Activated T-cell treated with anti-CD3 and anti-CD28 coated beads, Interleukin-2, amount 50 U/mL, for 24 hours (primary cell): ENCODE measurements around the gene PXYLP1.

Experiments
- DNase-seq: peaks from one replicate; pipeline ENCODE4 v3.0.0-alpha.2; 2020
- H3K27ac Mint-ChIP-seq: 2 replicates; pipeline ENCODE4 v1.8.0; 2020; ENCODE audit warnings: mild to moderate bottlenecking, mixed read lengths
- H3K27me3 Mint-ChIP-seq: 2 replicates; pipeline ENCODE4 v1.8.0; 2020; ENCODE audit warnings: mixed read lengths
- H3K36me3 Mint-ChIP-seq: 2 replicates; pipeline ENCODE4 v1.8.0; 2020; ENCODE audit warnings: low read depth, mixed read lengths
- H3K4me1 Mint-ChIP-seq: 2 replicates; pipeline ENCODE4 v1.8.0; 2020; ENCODE audit warnings: low read depth, mixed read lengths
- H3K4me3 Mint-ChIP-seq: 2 replicates; pipeline ENCODE4 v1.8.0; 2020; ENCODE audit warnings: mild to moderate bottlenecking, moderate library complexity, mixed read lengths
- H3K9me3 Mint-ChIP-seq: 2 replicates; pipeline ENCODE4 v1.8.0; 2020; ENCODE audit warnings: mixed read lengths

The PXYLP1 gene

DNA sequence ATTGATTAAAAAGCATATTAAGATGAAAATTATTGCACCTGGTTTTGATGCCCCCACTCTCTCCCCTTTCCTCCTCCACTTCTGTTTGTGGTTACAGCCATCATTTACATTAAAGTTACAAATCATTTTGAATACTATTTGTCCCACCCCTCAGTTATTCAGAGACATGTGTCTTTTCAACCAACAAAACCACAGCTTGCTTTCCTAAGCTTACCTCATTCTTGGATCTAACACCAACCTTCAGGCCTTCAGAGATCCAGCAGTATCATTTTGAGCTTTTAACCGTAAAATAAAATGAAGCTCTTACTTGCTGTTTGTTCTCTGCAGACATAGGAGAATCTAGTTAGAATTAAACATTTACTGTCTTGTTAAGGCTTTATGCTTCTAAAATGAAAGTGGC is 4.7 kb downstream of the PXYLP1 start:
- Mint-ChIP-seq H3K36me3 (peaks cover 31% of the 10 kb centered on the region), H3K4me3 (no peak overlapping the region), H3K4me1 (peaks cover 78% of the 10 kb centered on the region), H3K9me3 (no peaks in the 10 kb centered on the region), H3K27me3 (no peaks in the 10 kb centered on the region), H3K27ac (no peak overlapping the region)
- no peak for DNase-seq

DNA sequence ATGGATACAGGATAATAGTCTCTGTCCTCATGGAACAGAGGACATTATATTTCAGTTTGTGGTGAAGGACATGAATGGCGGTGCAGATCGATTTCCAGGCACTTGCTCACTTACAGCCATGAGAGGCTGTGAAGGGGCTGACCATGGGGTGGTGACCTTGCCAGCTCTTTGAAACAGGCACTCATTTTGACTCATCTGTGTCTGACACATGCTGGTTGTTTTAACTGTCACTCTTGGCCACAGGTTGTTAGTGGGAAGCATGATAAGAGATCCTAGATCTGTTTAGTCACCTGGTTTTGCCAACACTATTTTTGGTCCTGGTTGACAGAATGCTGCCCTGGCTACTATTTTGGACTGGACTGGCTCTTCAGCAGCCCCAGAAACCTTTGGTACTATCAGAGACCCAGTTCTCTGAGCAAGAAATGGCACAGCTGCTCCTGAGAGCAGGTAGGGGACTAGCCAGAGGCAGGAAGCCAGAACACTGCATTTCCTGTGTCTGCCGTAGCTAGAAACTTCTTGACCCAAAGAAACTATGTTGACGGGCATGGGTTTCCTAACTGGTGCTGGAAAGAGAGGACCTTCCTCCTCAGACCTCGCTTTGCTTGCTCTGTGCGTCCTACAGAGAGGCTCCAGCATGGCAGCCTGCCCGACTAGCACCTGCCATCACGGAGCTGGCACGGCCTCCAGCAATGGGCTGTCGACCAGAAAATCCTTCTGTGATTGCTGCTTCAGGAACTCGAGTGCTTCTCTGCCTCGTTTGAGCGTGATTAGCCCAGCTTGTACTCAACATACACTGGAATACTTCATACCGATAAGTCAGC is 6.3 kb downstream of the PXYLP1 start:
- peak; percentile 41 for DNase-seq
- Mint-ChIP-seq H3K4me3 (peak overlapping the region; percentile 41), H3K4me1 (peaks cover 86% of the 10 kb centered on the region), H3K9me3 (no peaks in the 10 kb centered on the region), H3K27ac (peak overlapping the region; percentile 74), H3K27me3 (no peaks in the 10 kb centered on the region), H3K36me3 (peaks cover 32% of the 10 kb centered on the region)

DNA sequence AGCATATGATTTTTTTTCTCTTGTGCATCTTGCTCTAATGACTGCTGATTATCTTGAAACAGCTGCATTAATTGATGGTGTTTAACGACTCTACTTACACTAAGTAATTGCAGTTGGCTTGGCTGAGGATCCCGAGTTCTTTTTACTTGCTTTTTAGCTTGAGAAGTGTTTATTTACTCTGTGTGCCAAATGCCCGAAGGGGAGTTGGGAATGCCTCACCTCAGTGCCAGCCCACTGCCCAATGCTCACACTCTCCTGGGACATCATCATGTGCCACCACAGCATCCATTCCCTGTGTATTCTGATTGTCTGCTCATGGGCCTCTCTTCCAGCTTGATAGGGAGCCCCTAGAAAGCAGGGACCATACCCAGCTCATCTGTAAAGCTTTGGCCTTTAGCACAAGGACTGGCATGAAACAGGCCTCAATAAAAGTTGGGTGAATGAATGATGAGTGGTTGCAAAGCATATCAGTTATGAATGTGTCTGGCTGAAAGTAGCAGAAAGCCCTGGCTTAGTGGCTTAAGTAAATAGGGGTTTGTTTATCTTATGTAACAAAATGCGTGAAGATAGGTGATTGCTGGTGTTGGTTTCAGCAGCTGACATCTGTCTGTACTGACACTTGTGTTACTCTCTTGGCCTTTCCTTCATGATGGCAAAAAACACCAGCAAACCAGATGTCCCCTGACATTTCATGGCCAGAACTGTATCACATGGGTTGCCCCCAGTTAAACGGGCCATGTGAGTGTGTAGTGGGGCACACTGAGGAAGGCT is 8.1 kb downstream of the PXYLP1 start:
- no peak overlapping the region for H3K27ac Mint-ChIP-seq
- H3K27me3 Mint-ChIP-seq, result no peaks in the 10 kb centered on the region
- H3K36me3 Mint-ChIP-seq, result peaks cover 33% of the 10 kb centered on the region
- no peak for DNase-seq
- H3K4me1 Mint-ChIP-seq, result peaks cover 83% of the 10 kb centered on the region
- H3K4me3 Mint-ChIP-seq, result no peak overlapping the region
- no peaks in the 10 kb centered on the region for H3K9me3 Mint-ChIP-seq

DNA sequence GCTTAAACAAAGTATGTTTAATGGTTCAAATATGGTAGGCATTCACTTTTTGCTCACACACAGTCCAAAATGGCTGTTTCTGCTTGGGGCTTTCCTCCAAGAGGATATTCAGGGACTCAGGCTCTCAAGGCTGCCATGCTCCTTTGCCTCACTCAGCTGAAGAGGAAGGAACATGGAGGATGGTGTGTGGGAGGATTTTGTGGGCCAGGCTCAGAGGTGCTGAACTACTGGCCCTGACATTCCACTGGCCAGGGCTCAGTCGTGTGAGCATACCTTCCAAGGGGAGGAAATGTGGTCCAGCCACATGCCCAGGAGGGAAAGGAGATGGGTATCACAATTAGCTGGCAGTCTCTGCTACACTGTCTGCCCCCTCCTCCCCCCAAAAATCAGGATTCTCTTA is 8.7 kb downstream of the PXYLP1 start:
- Mint-ChIP-seq H3K27me3 (no peaks in the 10 kb centered on the region), H3K4me3 (no peak overlapping the region), H3K36me3 (peaks cover 27% of the 10 kb centered on the region), H3K27ac (no peak overlapping the region), H3K4me1 (peaks cover 79% of the 10 kb centered on the region), H3K9me3 (no peaks in the 10 kb centered on the region)
- no peak for DNase-seq

DNA sequence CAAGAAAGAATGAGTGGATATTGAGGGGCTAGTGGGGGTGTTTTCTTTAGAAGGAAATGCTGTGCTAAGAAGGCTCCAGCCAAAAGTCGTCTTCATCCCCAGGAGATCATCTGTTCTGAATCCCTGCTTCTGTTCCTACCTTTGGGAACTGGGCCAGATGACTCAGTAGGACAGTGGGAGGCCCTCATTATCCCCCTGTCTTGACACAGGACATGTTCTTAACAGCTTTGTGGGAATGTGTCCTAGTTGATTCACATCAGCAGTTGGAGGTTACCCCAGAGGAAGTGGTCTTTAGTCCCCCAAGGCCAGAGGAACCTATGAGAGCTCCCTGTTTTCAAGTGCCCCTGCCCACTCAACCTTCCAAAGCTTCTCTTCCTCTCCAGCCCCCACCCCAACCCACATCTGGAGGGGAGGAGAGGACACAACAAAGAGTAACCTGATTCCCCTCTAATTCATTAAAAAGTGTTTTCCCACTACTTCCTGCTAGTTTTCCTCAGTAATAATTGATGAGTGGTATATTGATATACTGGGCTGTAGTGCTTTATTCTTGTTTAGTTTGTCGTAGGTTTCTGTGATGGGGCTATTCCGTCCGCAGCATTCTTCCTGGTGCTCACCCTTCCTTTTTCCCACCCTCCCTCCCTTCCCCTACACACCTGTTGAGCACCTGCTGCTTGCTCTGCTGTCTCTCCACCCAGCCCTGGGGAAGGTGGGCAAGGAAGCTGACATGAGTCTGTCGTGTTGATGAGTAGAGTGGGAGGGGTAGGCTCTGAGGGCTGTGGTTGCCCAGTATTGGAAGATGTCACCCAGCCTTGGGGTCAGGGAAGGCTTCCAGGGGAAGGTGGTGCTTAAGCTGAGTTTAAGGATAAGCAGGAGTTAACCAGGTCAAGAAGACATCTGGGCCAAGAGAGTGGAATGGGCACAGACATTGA is 9.3 kb downstream of the PXYLP1 start:
- Mint-ChIP-seq H3K9me3 (no peaks in the 10 kb centered on the region), H3K36me3 (peaks cover 20% of the 10 kb centered on the region), H3K4me1 (peaks cover 74% of the 10 kb centered on the region), H3K27ac (no peak overlapping the region), H3K27me3 (no peaks in the 10 kb centered on the region), H3K4me3 (no peak overlapping the region)
- DNase-seq, result no peak

DNA sequence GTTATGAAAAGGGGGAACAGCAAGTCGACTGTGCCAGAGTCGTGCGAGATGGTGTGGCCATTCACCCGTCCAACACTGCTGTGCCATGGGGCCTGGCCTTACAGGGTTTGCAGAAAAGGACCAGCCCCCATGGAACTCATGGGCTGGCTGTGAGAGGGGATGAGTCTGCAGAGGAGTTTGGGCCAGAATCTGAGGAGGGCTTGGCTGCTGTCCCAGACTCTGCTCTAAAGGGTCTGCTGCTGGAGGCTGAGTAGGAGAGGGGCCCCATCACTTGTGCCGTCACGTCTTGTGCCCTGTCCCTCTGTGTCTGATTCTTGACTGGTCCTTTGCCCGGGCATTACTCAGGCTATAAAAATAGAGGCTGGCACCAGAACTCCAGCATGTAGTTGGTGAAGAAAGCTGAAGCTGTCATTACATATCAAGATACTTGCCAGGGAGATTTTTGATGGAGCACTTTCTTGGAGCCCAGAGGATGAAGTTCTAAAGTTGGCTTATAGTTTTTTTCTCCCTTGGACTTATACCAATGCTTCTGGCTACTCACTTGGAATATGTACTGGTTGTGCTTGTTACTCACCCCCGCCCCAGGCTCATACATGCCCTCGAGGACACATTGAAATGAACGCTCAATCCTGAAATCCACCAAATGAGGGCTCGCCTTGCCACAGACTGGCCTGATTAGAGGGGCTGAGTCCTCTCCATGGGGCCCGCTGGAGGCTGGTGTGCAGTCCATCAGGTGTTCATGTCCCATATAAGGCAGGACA is 10.2 kb downstream of the PXYLP1 start:
- no peak for DNase-seq
- Mint-ChIP-seq H3K27me3 (no peaks in the 10 kb centered on the region), H3K4me3 (no peak overlapping the region), H3K36me3 (peaks cover 13% of the 10 kb centered on the region), H3K9me3 (no peaks in the 10 kb centered on the region), H3K4me1 (peaks cover 67% of the 10 kb centered on the region), H3K27ac (no peak overlapping the region)

DNA sequence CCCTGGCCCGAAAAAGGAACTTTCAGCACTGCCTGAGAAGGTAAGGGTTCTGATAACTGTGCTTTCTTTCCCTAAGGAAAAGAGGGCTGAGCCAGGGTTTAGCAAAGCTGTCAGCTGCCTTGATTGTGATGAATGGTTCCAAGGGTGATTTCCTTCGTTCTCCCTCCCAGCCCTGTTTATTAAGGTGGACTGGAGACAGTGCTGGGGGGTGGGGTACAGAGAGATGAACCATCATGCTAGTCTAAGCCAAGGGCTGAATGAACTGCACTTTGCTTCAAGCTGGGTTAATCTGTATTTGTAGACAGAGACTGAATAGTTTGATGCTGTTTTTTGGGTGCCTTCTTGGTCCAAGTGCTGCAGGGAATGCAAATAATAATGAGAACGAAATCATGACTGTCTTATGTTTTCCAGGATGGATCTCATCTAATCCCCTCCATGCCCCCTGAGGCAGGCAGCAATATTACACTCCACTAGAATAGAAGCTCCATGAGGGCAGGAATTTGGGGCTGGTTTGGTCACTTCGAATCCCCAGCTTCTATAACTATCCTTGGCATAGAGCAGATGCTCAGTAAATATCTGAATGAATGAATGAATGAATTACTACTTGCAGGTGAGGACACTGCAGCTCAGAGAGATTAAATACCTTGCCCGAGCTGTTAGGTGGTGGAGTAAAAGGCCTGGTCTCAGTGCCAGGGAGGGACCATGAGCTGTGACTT is 10.9 kb downstream of the PXYLP1 start:
- peaks cover 11% of the 10 kb centered on the region for H3K36me3 Mint-ChIP-seq
- H3K4me3 Mint-ChIP-seq, result peak overlapping the region; percentile 57
- no peaks in the 10 kb centered on the region for H3K9me3 Mint-ChIP-seq
- DNase-seq, result no peak
- peaks cover 60% of the 10 kb centered on the region for H3K4me1 Mint-ChIP-seq
- H3K27me3 Mint-ChIP-seq, result no peaks in the 10 kb centered on the region
- H3K27ac Mint-ChIP-seq, result peak overlapping the region; percentile 85

DNA sequence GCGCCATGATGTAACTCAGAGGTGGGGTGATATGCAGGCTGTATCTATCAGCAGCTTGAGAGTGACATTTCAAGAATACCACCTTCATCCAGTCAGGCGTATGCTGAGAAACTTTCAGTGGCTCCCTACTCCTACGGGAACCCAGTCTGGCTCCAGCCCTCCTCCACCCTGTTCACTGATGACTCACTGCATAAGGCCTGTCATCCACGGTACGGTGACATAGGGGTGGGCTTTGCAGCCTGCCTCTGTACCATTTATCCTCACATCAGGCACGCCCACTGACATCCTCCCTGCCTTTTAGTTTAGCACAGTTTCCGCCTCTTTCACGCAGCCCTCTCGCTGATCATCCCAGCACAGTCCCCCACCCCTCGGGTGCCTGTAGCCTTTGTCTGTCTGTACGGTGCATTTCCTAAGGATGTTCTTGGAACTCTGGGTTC is 11.7 kb downstream of the PXYLP1 start:
- Mint-ChIP-seq H3K9me3 (no peaks in the 10 kb centered on the region), H3K36me3 (peaks cover 8% of the 10 kb centered on the region), H3K4me1 (peaks cover 53% of the 10 kb centered on the region), H3K27ac (peak overlapping the region; percentile 85), H3K4me3 (peak overlapping the region; percentile 57), H3K27me3 (no peaks in the 10 kb centered on the region)
- peak; percentile 66 for DNase-seq

DNA sequence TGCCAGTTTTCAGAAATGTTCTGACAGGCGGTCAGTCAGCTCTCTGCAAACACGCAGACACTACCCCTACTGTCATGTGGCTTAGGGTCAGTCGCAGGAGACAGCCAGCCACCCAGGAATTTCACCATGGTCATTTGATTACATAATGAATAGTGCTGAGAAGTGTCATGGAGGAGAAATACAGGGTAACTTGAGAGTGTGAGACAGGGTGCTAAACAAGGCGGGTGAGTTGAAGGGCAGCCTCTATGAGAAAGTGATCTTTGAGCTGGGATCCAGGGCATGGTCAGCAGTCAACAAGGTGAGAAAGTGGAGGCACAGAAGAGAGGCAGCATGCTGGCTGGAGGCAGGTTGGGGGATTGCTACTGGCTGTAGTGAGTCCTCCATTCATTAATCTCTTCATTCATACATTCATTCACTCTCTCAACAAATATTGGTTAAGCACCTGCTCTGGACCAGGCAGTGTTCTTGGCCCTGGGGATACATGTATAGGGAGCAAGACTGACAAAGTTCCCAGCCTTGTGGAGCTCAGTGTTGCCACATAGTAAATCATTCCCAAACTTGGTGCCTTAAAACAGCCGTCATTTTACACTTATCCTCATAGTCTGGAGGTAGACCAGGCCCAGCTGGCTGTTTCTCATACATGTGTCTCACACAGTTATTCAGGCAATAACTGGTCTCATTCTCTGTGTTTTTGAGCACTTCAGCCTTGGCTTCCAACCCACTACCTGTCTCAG is 14.8 kb downstream of the PXYLP1 start:
- H3K4me1 Mint-ChIP-seq, result peaks cover 31% of the 10 kb centered on the region
- H3K9me3 Mint-ChIP-seq, result no peaks in the 10 kb centered on the region
- no peak for DNase-seq
- H3K36me3 Mint-ChIP-seq, result peaks cover 6% of the 10 kb centered on the region
- no peak overlapping the region for H3K27ac Mint-ChIP-seq
- H3K4me3 Mint-ChIP-seq, result no peak overlapping the region
- H3K27me3 Mint-ChIP-seq, result no peaks in the 10 kb centered on the region

DNA sequence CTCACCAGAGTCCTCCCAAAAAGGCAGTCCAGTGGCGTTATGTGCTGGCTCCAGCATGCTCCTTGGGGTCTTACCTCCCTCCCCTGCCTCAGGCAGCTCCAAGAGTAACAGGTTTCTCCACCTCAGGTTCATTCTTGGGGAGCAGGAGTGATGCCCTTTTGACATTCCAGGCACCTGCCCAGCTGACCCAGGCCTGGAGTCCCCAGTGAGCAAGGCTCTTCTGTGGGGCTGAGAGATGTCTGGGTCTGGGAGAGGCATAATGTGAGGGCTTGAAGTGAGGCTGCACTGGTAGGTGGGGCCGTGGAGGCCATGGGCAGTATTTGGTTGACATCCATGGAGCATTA is 15.3 kb downstream of the PXYLP1 start:
- Mint-ChIP-seq H3K27me3 (no peaks in the 10 kb centered on the region), H3K4me3 (no peak overlapping the region), H3K4me1 (peaks cover 26% of the 10 kb centered on the region), H3K27ac (no peak overlapping the region), H3K36me3 (peaks cover 6% of the 10 kb centered on the region), H3K9me3 (no peaks in the 10 kb centered on the region)
- no peak for DNase-seq

DNA sequence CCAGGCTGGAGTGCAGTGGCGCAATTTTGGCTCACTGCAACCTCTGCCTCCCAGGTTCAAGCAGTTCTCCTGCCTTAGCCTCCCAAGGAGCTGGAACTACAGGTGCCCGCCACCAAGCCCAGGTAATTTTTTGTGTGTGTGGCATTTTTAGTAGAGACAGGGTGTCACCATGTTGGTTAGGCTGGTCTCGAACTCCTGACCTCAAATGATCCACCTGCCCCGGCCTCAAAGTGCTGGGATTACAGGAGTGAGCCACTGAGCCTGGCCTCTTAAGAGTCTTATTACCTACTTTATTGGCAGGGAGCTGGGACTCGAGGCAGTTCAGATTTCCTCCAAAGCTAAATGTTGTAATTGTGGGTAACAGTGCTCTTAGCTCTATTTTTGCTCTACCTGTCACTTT is 16.4 kb downstream of the PXYLP1 start:
- H3K27me3 Mint-ChIP-seq, result no peaks in the 10 kb centered on the region
- no peak for DNase-seq
- H3K4me3 Mint-ChIP-seq, result no peak overlapping the region
- no peaks in the 10 kb centered on the region for H3K9me3 Mint-ChIP-seq
- no peak overlapping the region for H3K27ac Mint-ChIP-seq
- H3K4me1 Mint-ChIP-seq, result peaks cover 16% of the 10 kb centered on the region
- H3K36me3 Mint-ChIP-seq, result peaks cover 4% of the 10 kb centered on the region

DNA sequence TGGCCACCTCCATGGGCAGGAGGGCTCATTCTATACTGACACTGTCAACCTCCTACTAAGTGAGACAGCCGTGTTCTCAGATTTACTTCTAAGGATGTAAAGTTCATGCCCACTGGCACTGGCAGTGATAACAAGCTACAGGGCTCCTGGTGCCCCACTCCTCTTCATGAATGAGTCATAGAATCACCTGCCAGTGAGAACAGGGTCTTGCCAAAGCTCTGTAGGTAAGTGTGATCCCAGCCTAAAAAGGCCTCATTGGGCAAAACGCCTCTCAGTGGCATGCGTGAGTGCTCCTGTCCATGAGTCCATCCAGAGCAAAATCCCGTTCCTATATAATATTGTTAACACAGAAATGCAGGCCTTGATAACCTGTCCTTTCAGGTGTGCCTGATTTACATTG is 17.4 kb downstream of the PXYLP1 start:
- peaks cover 4% of the 10 kb centered on the region for H3K36me3 Mint-ChIP-seq
- H3K4me3 Mint-ChIP-seq, result no peak overlapping the region
- H3K4me1 Mint-ChIP-seq, result peaks cover 10% of the 10 kb centered on the region
- no peaks in the 10 kb centered on the region for H3K9me3 Mint-ChIP-seq
- H3K27me3 Mint-ChIP-seq, result no peaks in the 10 kb centered on the region
- DNase-seq, result no peak
- no peak overlapping the region for H3K27ac Mint-ChIP-seq

DNA sequence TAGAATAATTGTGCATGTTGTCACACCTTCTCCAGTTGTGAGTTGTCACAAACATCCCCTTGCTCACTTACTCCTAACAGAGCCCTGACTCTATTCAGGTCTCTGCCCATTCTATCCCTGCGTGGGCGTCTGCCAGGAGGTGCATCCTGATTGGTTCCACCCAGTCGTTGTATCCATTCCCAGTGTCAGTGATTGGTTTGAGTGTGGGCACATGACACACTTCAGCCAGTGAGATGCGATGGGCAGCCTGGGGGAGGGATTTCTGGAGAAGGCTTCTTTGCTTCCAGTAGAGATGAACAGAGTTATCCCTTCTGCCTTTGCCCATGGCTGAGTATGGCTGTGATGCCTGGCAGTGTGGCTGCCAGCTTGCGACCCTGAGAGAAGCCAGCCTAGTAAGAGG is 18.7 kb downstream of the PXYLP1 start:
- peaks cover 11% of the 10 kb centered on the region for H3K4me1 Mint-ChIP-seq
- no peak for DNase-seq
- H3K27ac Mint-ChIP-seq, result no peak overlapping the region
- no peaks in the 10 kb centered on the region for H3K27me3 Mint-ChIP-seq
- H3K4me3 Mint-ChIP-seq, result no peak overlapping the region
- H3K9me3 Mint-ChIP-seq, result no peaks in the 10 kb centered on the region
- H3K36me3 Mint-ChIP-seq, result peaks cover 4% of the 10 kb centered on the region
